SK-N-SH treated with all-trans-retinoic acid at 6 μM for 48 hours (cell line): ENCODE measurements around the gene CCDC171.
"Not testable (repeated sequence)": the region's sequence is repeated elsewhere in the genome, so short reads cannot be mapped to it uniquely, and the experiment has no call there.

Experiments
- ATAC-seq: fragments of 200-7000 bp; cut with Tn5 transposase; 3 replicates; pipeline ENCODE4 v1.9.1; 2020; ENCODE audit warnings: mild to moderate bottlenecking, moderate library complexity
- ARNTL ChIP-seq: fragments of 450-650 bp; formaldehyde crosslinking; IDR thresholded peaks from 2 replicates; pipeline ENCODE4 v1.5.0; 2020; ENCODE audit warnings: low read depth, mild to moderate bottlenecking, moderate library complexity, borderline replicate concordance
- BACH2 ChIP-seq: fragments of 250-450 bp; sonication (Bioruptor Pico); IDR thresholded peaks from 2 replicates; pipeline ENCODE4 v1.9.0; 2021; ENCODE audit warnings: mild to moderate bottlenecking, borderline replicate concordance
- CREB5 ChIP-seq: fragments of 250-450 bp; sonication (Bioruptor Pico); IDR thresholded peaks from 2 replicates; pipeline ENCODE4 v1.5.1; 2020; ENCODE audit warnings: low read depth, mild to moderate bottlenecking, moderate library complexity
- CSDC2 ChIP-seq: fragments of 250-450 bp; sonication (Bioruptor Pico); IDR thresholded peaks from 2 replicates; pipeline ENCODE4 v1.5.0; 2020; ENCODE audit warnings: mild to moderate bottlenecking, moderate library complexity
- ESRRG ChIP-seq: fragments of 250-450 bp; sonication (Bioruptor Pico); IDR thresholded peaks from 2 replicates; pipeline ENCODE4 v1.6.1; 2021; ENCODE audit warnings: mild to moderate bottlenecking
- GLIS3 ChIP-seq: fragments of 250-450 bp; sonication (Bioruptor Pico); IDR thresholded peaks from 2 replicates; pipeline ENCODE4 v1.5.0; 2020; ENCODE audit warnings: mild to moderate bottlenecking, moderate library complexity
- OSR1 ChIP-seq: fragments of 250-450 bp; sonication (Bioruptor Pico); IDR thresholded peaks from 2 replicates; pipeline ENCODE4 v1.8.0; 2022; ENCODE audit warnings: moderate library complexity, mild to moderate bottlenecking, inconsistent platforms
- PPARA ChIP-seq: fragments of 250-450 bp; sonication (Bioruptor Pico); IDR thresholded peaks from 2 replicates; pipeline ENCODE4 v1.5.0; 2020; ENCODE audit warnings: mild to moderate bottlenecking, borderline replicate concordance
- RARB ChIP-seq: fragments of 250-450 bp; sonication (Bioruptor Pico); IDR thresholded peaks from 2 replicates; pipeline ENCODE4 v1.8.0; 2021; ENCODE audit warnings: mild to moderate bottlenecking, moderate library complexity
- SNAI2 ChIP-seq: fragments of 250-450 bp; sonication (Bioruptor Pico); IDR thresholded peaks from 2 replicates; pipeline ENCODE4 v1.5.0; 2020; ENCODE audit warnings: mild to moderate bottlenecking, moderate library complexity
- TCF4 ChIP-seq: fragments of 250-450 bp; sonication (Bioruptor Pico); IDR thresholded peaks from 2 replicates; pipeline ENCODE4 v1.8.0; 2021; ENCODE audit warnings: mild to moderate bottlenecking, moderate library complexity, borderline replicate concordance
- TOX ChIP-seq: fragments of 250-450 bp; sonication (Bioruptor Pico); IDR thresholded peaks from 2 replicates; pipeline ENCODE4 v1.8.0; 2021; ENCODE audit warnings: mild to moderate bottlenecking, moderate library complexity, borderline replicate concordance
- ZFP3 ChIP-seq: fragments of 250-450 bp; sonication (Bioruptor Pico); IDR thresholded peaks from 2 replicates; pipeline ENCODE4 v1.5.0; 2020; ENCODE audit warnings: mild to moderate bottlenecking, moderate library complexity
- ZFP30 ChIP-seq: fragments of 450-650 bp; formaldehyde crosslinking; IDR thresholded peaks from 2 replicates; pipeline ENCODE4 v1.5.0; 2022; ENCODE audit warnings: mild to moderate bottlenecking, moderate library complexity
- ZNF565 ChIP-seq: fragments of 450-650 bp; formaldehyde crosslinking; conservative IDR thresholded peaks from 2 replicates; pipeline ENCODE4 v1.5.0; 2020; ENCODE audit warnings: low read depth, mild to moderate bottlenecking, moderate library complexity
- ZNF8 ChIP-seq: fragments of 450-650 bp; formaldehyde crosslinking; IDR thresholded peaks from 2 replicates; pipeline ENCODE4 v1.5.0; 2020; ENCODE audit warnings: mild to moderate bottlenecking, moderate library complexity
- TF ChIP-seq, protein P1 (sequence below): fragments of 250-450 bp; sonication (Bioruptor Pico); IDR thresholded peaks from 2 replicates; pipeline ENCODE4 v1.8.0; 2021; ENCODE audit warnings: low read depth, mild to moderate bottlenecking, moderate library complexity, borderline replicate concordance
- TF ChIP-seq, protein P2 (sequence below): fragments of 250-450 bp; sonication (Bioruptor Pico); IDR thresholded peaks from 2 replicates; pipeline ENCODE4 v1.5.1; 2021; ENCODE audit warnings: mild to moderate bottlenecking, moderate library complexity
- TF ChIP-seq, protein P3 (sequence below): fragments of 250-450 bp; sonication (Bioruptor Pico); IDR thresholded peaks from 2 replicates; pipeline ENCODE4 v1.5.0; 2020; ENCODE audit warnings: mild to moderate bottlenecking, moderate library complexity
- TF ChIP-seq, protein P4 (sequence below): fragments of 250-450 bp; sonication (Bioruptor Pico); IDR thresholded peaks from 2 replicates; pipeline ENCODE4 v1.8.0; 2020; ENCODE audit warnings: mild to moderate bottlenecking, moderate library complexity, borderline replicate concordance

CCDC171 gene

DNA sequence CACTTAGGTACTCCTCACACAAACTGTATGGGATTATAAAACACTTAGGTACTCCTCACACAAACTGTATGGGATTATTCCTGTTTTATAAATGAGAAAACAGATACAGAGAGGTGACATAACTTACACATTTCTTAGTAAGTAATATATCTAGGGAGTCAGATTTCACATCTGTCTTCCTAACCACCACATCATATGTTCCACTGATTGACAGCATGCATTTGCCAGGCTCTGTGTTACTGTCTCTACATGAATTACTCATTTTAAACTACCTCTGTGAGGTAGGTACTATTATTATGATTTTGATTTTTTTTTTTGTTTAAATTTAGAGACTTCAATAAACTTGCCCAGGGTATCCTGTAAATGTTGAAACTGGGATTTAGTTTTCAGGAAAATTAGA lies 232.7 kb downstream of the CCDC171 start (continued):
- TF ChIP-seq CREB5 (CRISPR knock-in tag) = no peak
- TF ChIP-seq, protein P1, sequence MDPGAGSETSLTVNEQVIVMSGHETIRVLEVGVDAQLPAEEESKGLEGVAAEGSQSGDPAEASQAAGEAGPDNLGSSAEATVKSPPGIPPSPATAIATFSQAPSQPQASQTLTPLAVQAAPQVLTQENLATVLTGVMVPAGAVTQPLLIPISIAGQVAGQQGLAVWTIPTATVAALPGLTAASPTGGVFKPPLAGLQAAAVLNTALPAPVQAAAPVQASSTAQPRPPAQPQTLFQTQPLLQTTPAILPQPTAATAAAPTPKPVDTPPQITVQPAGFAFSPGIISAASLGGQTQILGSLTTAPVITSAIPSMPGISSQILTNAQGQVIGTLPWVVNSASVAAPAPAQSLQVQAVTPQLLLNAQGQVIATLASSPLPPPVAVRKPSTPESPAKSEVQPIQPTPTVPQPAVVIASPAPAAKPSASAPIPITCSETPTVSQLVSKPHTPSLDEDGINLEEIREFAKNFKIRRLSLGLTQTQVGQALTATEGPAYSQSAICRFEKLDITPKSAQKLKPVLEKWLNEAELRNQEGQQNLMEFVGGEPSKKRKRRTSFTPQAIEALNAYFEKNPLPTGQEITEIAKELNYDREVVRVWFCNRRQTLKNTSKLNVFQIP (CRISPR knock-in tag) = no peak

GRCh38 chr9:15786616-15787015 lies 233.8 kb downstream of the CCDC171 start:
- ATAC-seq = no peak
- TF ChIP-seq SNAI2 (CRISPR knock-in tag) = no peak

DNA sequence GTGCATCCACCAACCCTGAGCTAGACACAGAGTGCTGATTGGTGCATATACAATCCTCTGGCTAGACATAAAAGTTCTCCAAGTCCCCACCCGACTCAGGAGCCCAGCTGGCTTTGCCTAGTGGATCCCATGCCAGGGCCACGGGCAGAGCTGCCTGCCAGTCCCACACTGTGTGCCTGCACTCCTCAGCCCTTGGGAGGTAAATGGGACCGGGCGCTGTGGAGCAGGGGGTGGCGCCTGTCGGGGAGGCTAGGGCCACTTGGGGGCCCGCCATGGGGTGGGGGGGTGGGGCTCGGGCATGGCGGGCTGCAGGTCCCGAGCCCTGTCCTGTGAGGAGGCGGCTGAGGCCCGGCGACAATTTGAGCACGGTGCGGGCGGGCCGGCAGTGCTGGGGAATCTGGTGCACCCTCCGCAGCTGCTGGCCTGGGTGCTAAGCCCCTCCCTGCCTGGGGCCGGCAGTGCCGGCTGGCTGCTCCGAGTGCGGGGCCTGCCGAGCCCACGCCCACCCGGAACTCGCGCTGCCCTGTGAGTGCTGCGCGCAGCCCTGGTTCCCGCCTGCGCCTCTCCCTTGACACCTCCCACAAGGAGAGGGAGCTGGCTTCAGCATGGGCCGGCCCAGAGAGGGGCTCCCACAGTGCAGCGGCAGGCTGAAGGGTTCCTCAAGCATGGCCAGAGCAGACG lies 257.5 kb downstream of the CCDC171 start:
- not testable (repeated sequence) for ATAC-seq

DNA sequence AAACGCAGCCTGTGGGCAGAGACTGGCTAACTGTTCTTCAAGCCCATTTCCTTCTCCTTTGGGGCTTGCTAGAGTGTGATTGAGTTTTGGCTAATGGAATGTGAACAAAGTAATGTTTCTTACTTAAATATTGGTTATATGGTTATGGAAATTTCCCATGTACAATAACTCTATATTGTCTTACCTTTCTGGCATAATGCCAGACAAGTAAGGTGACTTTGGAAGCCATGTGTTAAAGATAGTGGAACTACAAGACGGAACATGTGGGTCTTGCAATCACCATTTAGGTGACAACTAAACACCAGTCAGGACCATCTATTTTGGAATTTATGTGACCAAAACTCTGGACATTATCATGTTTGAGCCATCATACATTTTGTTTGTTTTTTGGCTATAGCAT lies 260.2 kb downstream of the CCDC171 start:
- no peak for TF ChIP-seq ZFP3 (CRISPR knock-in tag)
- TF ChIP-seq ESRRG (CRISPR knock-in tag) = no peak
- TF ChIP-seq SNAI2 (CRISPR knock-in tag) = no peak
- TF ChIP-seq, protein P2, sequence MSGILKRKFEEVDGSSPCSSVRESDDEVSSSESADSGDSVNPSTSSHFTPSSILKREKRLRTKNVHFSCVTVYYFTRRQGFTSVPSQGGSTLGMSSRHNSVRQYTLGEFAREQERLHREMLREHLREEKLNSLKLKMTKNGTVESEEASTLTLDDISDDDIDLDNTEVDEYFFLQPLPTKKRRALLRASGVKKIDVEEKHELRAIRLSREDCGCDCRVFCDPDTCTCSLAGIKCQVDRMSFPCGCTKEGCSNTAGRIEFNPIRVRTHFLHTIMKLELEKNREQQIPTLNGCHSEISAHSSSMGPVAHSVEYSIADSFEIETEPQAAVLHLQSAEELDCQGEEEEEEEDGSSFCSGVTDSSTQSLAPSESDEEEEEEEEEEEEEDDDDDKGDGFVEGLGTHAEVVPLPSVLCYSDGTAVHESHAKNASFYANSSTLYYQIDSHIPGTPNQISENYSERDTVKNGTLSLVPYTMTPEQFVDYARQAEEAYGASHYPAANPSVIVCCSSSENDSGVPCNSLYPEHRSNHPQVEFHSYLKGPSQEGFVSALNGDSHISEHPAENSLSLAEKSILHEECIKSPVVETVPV (CRISPR knock-in tag) = no peak
- TF ChIP-seq OSR1 (CRISPR knock-in tag) = no peak
- no peak for TF ChIP-seq TOX
- TF ChIP-seq GLIS3 = no peak
- TF ChIP-seq RARB = no peak
- TF ChIP-seq ZFP30 (CRISPR knock-in tag) = no peak
- TF ChIP-seq PPARA (CRISPR knock-in tag) = no peak
- no peak for TF ChIP-seq ZNF8
- TF ChIP-seq TCF4 = no peak
- TF ChIP-seq CSDC2 (CRISPR knock-in tag) = no peak
- TF ChIP-seq, protein P3, sequence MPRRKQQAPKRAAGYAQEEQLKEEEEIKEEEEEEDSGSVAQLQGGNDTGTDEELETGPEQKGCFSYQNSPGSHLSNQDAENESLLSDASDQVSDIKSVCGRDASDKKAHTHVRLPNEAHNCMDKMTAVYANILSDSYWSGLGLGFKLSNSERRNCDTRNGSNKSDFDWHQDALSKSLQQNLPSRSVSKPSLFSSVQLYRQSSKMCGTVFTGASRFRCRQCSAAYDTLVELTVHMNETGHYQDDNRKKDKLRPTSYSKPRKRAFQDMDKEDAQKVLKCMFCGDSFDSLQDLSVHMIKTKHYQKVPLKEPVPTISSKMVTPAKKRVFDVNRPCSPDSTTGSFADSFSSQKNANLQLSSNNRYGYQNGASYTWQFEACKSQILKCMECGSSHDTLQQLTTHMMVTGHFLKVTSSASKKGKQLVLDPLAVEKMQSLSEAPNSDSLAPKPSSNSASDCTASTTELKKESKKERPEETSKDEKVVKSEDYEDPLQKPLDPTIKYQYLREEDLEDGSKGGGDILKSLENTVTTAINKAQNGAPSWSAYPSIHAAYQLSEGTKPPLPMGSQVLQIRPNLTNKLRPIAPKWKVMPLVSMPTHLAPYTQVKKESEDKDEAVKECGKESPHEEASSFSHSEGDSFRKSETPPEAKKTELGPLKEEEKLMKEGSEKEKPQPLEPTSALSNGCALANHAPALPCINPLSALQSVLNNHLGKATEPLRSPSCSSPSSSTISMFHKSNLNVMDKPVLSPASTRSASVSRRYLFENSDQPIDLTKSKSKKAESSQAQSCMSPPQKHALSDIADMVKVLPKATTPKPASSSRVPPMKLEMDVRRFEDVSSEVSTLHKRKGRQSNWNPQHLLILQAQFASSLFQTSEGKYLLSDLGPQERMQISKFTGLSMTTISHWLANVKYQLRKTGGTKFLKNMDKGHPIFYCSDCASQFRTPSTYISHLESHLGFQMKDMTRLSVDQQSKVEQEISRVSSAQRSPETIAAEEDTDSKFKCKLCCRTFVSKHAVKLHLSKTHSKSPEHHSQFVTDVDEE = no peak
- ATAC-seq = no peak

DNA sequence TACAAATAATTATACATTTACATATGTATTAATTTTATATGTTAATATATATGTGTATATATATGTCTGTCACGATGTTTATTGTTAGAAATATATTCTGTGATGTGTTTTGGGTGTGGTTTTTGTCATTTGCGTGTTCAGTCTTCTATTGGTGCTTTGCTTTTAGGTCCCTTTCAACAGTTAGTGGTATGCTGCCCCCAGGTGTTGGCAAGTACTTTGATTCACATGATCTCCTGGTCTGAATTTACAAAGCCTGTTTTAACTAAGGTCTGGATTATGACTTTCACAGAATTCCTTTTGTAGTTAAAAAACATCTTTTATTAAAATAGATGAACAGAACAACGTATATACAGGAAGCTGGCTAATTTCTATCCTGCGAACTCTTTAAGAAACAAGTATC lies 271.5 kb downstream of the CCDC171 start:
- no peak for ATAC-seq
- TF ChIP-seq TOX (no peak), GLIS3 (no peak), TCF4 (no peak), OSR1 (CRISPR knock-in tag) (no peak), ZNF565 (CRISPR knock-in tag) (no peak), ARNTL (no peak), PPARA (CRISPR knock-in tag) (no peak), CSDC2 (CRISPR knock-in tag) (no peak), ZFP3 (CRISPR knock-in tag) (no peak), RARB (no peak), BACH2 (CRISPR knock-in tag) (no peak)
- TF ChIP-seq, protein P3 = no peak
- TF ChIP-seq, protein P2 (CRISPR knock-in tag) = no peak
- TF ChIP-seq, protein P4, sequence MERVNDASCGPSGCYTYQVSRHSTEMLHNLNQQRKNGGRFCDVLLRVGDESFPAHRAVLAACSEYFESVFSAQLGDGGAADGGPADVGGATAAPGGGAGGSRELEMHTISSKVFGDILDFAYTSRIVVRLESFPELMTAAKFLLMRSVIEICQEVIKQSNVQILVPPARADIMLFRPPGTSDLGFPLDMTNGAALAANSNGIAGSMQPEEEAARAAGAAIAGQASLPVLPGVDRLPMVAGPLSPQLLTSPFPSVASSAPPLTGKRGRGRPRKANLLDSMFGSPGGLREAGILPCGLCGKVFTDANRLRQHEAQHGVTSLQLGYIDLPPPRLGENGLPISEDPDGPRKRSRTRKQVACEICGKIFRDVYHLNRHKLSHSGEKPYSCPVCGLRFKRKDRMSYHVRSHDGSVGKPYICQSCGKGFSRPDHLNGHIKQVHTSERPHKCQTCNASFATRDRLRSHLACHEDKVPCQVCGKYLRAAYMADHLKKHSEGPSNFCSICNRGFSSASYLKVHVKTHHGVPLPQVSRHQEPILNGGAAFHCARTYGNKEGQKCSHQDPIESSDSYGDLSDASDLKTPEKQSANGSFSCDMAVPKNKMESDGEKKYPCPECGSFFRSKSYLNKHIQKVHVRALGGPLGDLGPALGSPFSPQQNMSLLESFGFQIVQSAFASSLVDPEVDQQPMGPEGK (CRISPR knock-in tag) = no peak
